GM19239 (cell line): ENCODE measurements around the gene ZBBX.
A peak's percentile ranks its signal among the peaks of the same experiment; 100 is the strongest.
"Not testable (repeated sequence)": the region's sequence is repeated elsewhere in the genome, so short reads cannot be mapped to it uniquely, and the experiment has no call there.

Experiments used
- DNase-seq: peaks from one replicate; pipeline ENCODE4 v3.0.0; 2011; ENCODE audit warnings: low spot score; ENCODE audit not compliant: insufficient read length
- FAIRE-seq: peaks from 2 replicates; lab custom pipeline; 2011; peaks lifted over from hg19 to GRCh38; lab: Jason Lieb, UNC

Gene ZBBX

GRCh38 chr3:167380004-167380689, at the start of gene ZBBX:
ZBBX (minus strand) TSS chr3:167380297; CDS start chr3:167372901, 7,396 bp downstream.
- FAIRE-seq (peak; percentile 90), DNase-seq (peak; percentile 31)

- not testable (repeated sequence) for FAIRE-seq
Measured at GRCh38 chr3:167426962-167427361, 46.9 kb upstream of the ZBBX start.

GRCh38 chr3:167422396-167422795, 42.3 kb upstream of the ZBBX start:
- not testable (repeated sequence) for DNase-seq, FAIRE-seq

More at GRCh38 chr3:167426962-167427361, 46.9 kb upstream of the ZBBX start:
- not testable (repeated sequence) for DNase-seq

GRCh38 chr3:167409611-167410010, 29.5 kb upstream of the ZBBX start:
- DNase-seq: no peak
- no peak for FAIRE-seq

GRCh38 chr3:167406876-167407492, 26.9 kb upstream of the ZBBX start:
- DNase-seq (no peak), FAIRE-seq (no peak)

- FAIRE-seq (no peak), DNase-seq (no peak)
Measured at GRCh38 chr3:167397826-167398225, 17.7 kb upstream of the ZBBX start.

- no peak for DNase-seq
Measured at GRCh38 chr3:167396075-167396474, 16.0 kb upstream of the ZBBX start.

GRCh38 chr3:167394003-167394402, 13.9 kb upstream of the ZBBX start:
- FAIRE-seq (no peak), DNase-seq (no peak)

More at GRCh38 chr3:167396075-167396474, 16.0 kb upstream of the ZBBX start:
- no peak for FAIRE-seq

GRCh38 chr3:167382155-167382554, 2.1 kb upstream of the ZBBX start:
- FAIRE-seq (no peak), DNase-seq (no peak)

GRCh38 chr3:167375478-167375877, 4.6 kb downstream of the ZBBX start:
- no peak for DNase-seq
- no peak for FAIRE-seq

GRCh38 chr3:167372138-167372537, 8.0 kb downstream of the ZBBX start:
- DNase-seq (no peak), FAIRE-seq (no peak)

GRCh38 chr3:167361948-167362347, 18.1 kb downstream of the ZBBX start:
- DNase-seq (no peak), FAIRE-seq (no peak)

- DNase-seq (no peak), FAIRE-seq (no peak)
Measured at GRCh38 chr3:167361306-167361705, 18.8 kb downstream of the ZBBX start.

GRCh38 chr3:167355446-167355845, 24.7 kb downstream of the ZBBX start:
- FAIRE-seq (no peak), DNase-seq (no peak)

GRCh38 chr3:167354751-167355150, 25.3 kb downstream of the ZBBX start:
- FAIRE-seq: no peak
- no peak for DNase-seq

GRCh38 chr3:167350245-167350862, 29.7 kb downstream of the ZBBX start:
- FAIRE-seq (no peak), DNase-seq (no peak)

- DNase-seq (no peak), FAIRE-seq (no peak)
Measured at GRCh38 chr3:167346171-167346570, 33.9 kb downstream of the ZBBX start.

GRCh38 chr3:167330993-167331785, 48.9 kb downstream of the ZBBX start:
- no peak for DNase-seq
- no peak for FAIRE-seq

- DNase-seq (no peak), FAIRE-seq (no peak)
Measured at GRCh38 chr3:167323572-167323971, 56.5 kb downstream of the ZBBX start.

GRCh38 chr3:167318996-167319615, 61.0 kb downstream of the ZBBX start:
- no peak for DNase-seq

More at GRCh38 chr3:167318996-167319615, 61.0 kb downstream of the ZBBX start:
- no peak for FAIRE-seq
